OCI-LY1 (cell line): ENCODE data around the gene E2F6.
"Not testable (repeated sequence)": the region's sequence is repeated elsewhere in the genome, so short reads cannot be mapped to it uniquely, and the experiment has no call there.

ENCODE experiments used
- CTCF ChIP-seq: fragments of 200-600 bp; sonication (generic), shearing (Covaris generic); IDR thresholded peaks from 2 replicates; pipeline ENCODE4 v1.5.1; 2017; ENCODE audit warnings: mild to moderate bottlenecking, antibody characterized with exemption, low read length, moderate library complexity, mixed read lengths
- EZH2 ChIP-seq: fragments of 200-600 bp; sonication (generic), shearing (Covaris generic); IDR thresholded peaks from 2 replicates; pipeline ENCODE4 v1.8.0; 2017; ENCODE audit warnings: borderline replicate concordance, mixed run types, mild to moderate bottlenecking, antibody characterized with exemption, low read length, moderate library complexity, mixed read lengths

DNA sequence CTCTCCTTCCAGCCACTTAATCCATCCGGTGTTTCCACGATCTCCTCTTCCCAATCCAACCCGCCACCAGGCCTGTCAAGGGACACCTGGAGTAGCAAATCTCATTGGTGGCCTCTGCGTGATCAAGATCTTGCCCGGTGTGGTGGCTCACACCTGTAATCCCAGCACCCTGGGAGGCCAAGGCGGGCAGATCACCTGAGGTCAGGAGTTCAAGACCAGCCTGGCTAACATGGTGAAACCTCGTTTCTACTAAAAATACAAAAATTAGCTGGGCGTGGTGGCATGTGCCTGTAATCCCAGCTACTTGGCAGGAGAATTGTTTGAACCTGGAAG, 60.9 kb downstream of the E2F6 start:
- not testable (repeated sequence) for TF ChIP-seq EZH2, CTCF
